Muscle of arm (tissue), 12 donors: ENCODE data around the gene ENDOU. TPM values are rescaled to one million over a fixed set of nuclear protein-coding genes. Genes with fewer than 3 reads are reported as not detected.

Experiments
- DNase-seq: peaks from one replicate; pipeline ENCODE4 v3.0.0-alpha.2; 2013
- polyA plus RNA-seq, 12 donors: library from polyadenylated mRNA; unstranded; fragments of 120-200 nt; gene quantifications; one replicate each; pipeline ENCODE4 v1.2.1, GENCODE V29; 2013; ENCODE audit not compliant: insufficient read length in 12 of 12

Gene ENDOU
- polyA plus RNA-seq, 12 donors: 0.11 to 1.6 (median 0.28) TPM; not detected in 2

- no peak for DNase-seq
Measured at GRCh38 chr12:47744005-47744651, 18.8 kb upstream of the ENDOU start.

GRCh38 chr12:47743311-47743860, 18.1 kb upstream of the ENDOU start:
- no peak for DNase-seq

GRCh38 chr12:47742253-47742825, 17.0 kb upstream of the ENDOU start:
- no peak for DNase-seq

GRCh38 chr12:47741340-47741703, 16.0 kb upstream of the ENDOU start:
- DNase-seq: peak; percentile 46

- DNase-seq: no peak
Measured at GRCh38 chr12:47740606-47741339, 15.5 kb upstream of the ENDOU start.

GRCh38 chr12:47739979-47740378, 14.7 kb upstream of the ENDOU start:
- DNase-seq: no peak

- DNase-seq: no peak
Measured at GRCh38 chr12:47739297-47739696, 14.0 kb upstream of the ENDOU start.

GRCh38 chr12:47737936-47738594, 12.8 kb upstream of the ENDOU start:
- no peak for DNase-seq

- peak; percentile 54 for DNase-seq
Measured at GRCh38 chr12:47736877-47737676, 11.8 kb upstream of the ENDOU start.

- no peak for DNase-seq
Measured at GRCh38 chr12:47736216-47736615, 10.9 kb upstream of the ENDOU start.

- no peak for DNase-seq
Measured at GRCh38 chr12:47735649-47736048, 10.4 kb upstream of the ENDOU start.

- no peak for DNase-seq
Measured at GRCh38 chr12:47734725-47735480, 9.6 kb upstream of the ENDOU start.

GRCh38 chr12:47733142-47733541, 7.9 kb upstream of the ENDOU start:
- DNase-seq: no peak

- no peak for DNase-seq
Measured at GRCh38 chr12:47732504-47732903, 7.2 kb upstream of the ENDOU start.

- DNase-seq: no peak
Measured at GRCh38 chr12:47731723-47732122, 6.4 kb upstream of the ENDOU start.

- no peak for DNase-seq
Measured at GRCh38 chr12:47730341-47730744, 5.1 kb upstream of the ENDOU start.

- DNase-seq: no peak
Measured at GRCh38 chr12:47729233-47729632, 3.9 kb upstream of the ENDOU start.

- no peak for DNase-seq
Measured at GRCh38 chr12:47725893-47726292, 603 bp upstream of the ENDOU start.

GRCh38 chr12:47722941-47723631, 2.2 kb downstream of the ENDOU start:
- no peak for DNase-seq
